ENCODE measurements around the gene WBP2. TPM values are rescaled to one million over a fixed set of nuclear protein-coding genes. Genes with fewer than 3 reads are reported as not detected.

Gene WBP2
- total and polyA plus RNA-seq, 2 of the 13 experiments (the other 11 are each of a cell fraction or from before 2014, with no cell fraction given), result 29.2 to 29.5 TPM

DNA sequence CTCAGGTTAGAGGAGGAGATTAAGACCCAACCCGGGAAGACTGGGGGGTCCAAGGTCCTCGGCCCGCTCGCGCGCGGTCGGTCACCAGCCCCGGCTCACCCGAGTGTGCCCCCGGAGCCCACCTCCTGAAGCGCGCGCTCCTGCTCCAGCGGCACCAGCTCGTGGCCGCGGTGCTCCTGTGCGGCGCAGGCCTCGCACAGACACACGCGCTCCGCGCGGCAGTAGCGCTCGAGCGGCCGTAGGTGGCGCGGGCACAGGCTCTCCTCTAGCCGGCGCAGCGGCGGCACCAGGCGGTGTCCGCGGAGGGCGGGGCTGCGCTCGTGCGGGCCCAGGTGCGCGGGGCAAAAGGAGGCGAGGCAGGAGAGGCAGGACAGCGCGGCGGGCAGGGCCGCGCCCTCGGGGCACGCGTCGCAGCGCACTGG, 22.6 kb upstream of the WBP2 start (continued):
- TF ChIP-seq ZNF576 (CRISPR knock-in tag; IDR thresholded peaks at IDR 0.05), result 0 out of 2 replicates have a peak, but pooled peaks have one; percentile 18
- no peak for TF ChIP-seq SETDB1 (CRISPR knock-in tag; IDR thresholded peaks at IDR 0.05; ENCODE audit: borderline replicate concordance)
- TF ChIP-seq ZNF121 (CRISPR knock-in tag; IDR thresholded peaks at IDR 0.05), result peak; percentile 97
- TF ChIP-seq ZBTB7B (CRISPR knock-in tag; IDR thresholded peaks at IDR 0.05), result no peak
- peak; percentile 97; the same call in 1 of the 2 replicates for TF ChIP-seq ZNF776 (CRISPR knock-in tag; IDR thresholded peaks at IDR 0.05)
- no peak; the same call in 1 of the 2 replicates for TF ChIP-seq HES4 (CRISPR knock-in tag; IDR thresholded peaks at IDR 0.05; ENCODE audit: borderline replicate concordance)
- peak; percentile 17; the same call in 1 of the 2 replicates for TF ChIP-seq RFXAP (CRISPR knock-in tag; IDR thresholded peaks at IDR 0.05; ENCODE audit: borderline replicate concordance)
- peak; percentile 83; the same call in 1 of the 2 replicates for TF ChIP-seq ZNF841 (CRISPR knock-in tag; IDR thresholded peaks at IDR 0.05; ENCODE audit: borderline replicate concordance)
- TF ChIP-seq ZSCAN29 (CRISPR knock-in tag; conservative IDR thresholded peaks at IDR 0.05), result no peak; the same call in 1 of the 2 replicates
- TF ChIP-seq BORCS8-MEF2B (CRISPR knock-in tag; IDR thresholded peaks at IDR 0.05), result no peak; the same call in 1 of the 2 replicates
- peak; percentile 16 for TF ChIP-seq PTBP1 (IDR thresholded peaks at IDR 0.05; ENCODE audit: low read depth, low read length, poor library complexity, severe bottlenecking)
- peak; percentile 54; the same call in 1 of the 2 replicates for TF ChIP-seq TFDP1 (CRISPR knock-in tag; IDR thresholded peaks at IDR 0.05; ENCODE audit: borderline replicate concordance)
- TF ChIP-seq ZFP36 (IDR thresholded peaks at IDR 0.05; ENCODE audit: borderline replicate concordance, low read depth, low read length, partially characterized antibody), result no peak
- TF ChIP-seq ZNF850 (CRISPR knock-in tag; conservative IDR thresholded peaks at IDR 0.05), result no peak
- 0 out of 2 replicates have a peak, but pooled peaks have one; percentile 6 for TF ChIP-seq TAF1 (CRISPR knock-in tag; IDR thresholded peaks at IDR 0.05)
- 0 out of 2 replicates have a peak, but pooled peaks have one; percentile 22 for TF ChIP-seq POLR2AphosphoS5 (IDR thresholded peaks at IDR 0.05; ENCODE audit: low read depth, low read length)
- 0 out of 2 replicates have a peak, but pooled peaks have one; percentile 58 for TF ChIP-seq ZNF782 (CRISPR knock-in tag; IDR thresholded peaks at IDR 0.05; ENCODE audit: borderline replicate concordance)
- TF ChIP-seq ZNF556 (CRISPR knock-in tag; IDR thresholded peaks at IDR 0.05; ENCODE audit: borderline replicate concordance), result peak; percentile 86; the same call in 1 of the 2 replicates
- no peak for TF ChIP-seq TCF7 (IDR thresholded peaks at IDR 0.05; ENCODE audit: low read depth)
- TF ChIP-seq, protein P1, sequence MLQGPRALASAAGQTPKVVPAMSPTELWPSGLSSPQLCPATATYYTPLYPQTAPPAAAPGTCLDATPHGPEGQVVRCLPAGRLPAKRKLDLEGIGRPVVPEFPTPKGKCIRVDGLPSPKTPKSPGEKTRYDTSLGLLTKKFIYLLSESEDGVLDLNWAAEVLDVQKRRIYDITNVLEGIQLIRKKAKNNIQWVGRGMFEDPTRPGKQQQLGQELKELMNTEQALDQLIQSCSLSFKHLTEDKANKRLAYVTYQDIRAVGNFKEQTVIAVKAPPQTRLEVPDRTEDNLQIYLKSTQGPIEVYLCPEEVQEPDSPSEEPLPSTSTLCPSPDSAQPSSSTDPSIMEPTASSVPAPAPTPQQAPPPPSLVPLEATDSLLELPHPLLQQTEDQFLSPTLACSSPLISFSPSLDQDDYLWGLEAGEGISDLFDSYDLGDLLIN (CRISPR knock-in tag; IDR thresholded peaks at IDR 0.05; ENCODE audit: borderline replicate concordance), result peak; percentile 94
- TF ChIP-seq, protein P2, sequence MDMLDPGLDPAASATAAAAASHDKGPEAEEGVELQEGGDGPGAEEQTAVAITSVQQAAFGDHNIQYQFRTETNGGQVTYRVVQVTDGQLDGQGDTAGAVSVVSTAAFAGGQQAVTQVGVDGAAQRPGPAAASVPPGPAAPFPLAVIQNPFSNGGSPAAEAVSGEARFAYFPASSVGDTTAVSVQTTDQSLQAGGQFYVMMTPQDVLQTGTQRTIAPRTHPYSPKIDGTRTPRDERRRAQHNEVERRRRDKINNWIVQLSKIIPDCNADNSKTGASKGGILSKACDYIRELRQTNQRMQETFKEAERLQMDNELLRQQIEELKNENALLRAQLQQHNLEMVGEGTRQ (IDR thresholded peaks at IDR 0.05; ENCODE audit: low read depth, low read length), result no peak
- TF ChIP-seq, protein P2 (CRISPR knock-in tag; IDR thresholded peaks at IDR 0.05; ENCODE audit: borderline replicate concordance), result no peak
- peak; percentile 8 for TF ChIP-seq SAP130 (CRISPR knock-in tag; IDR thresholded peaks at IDR 0.05; ENCODE audit: low read depth)
- TF ChIP-seq TCF7L2 (IDR thresholded peaks at IDR 0.05; ENCODE audit: low read depth, low read length), result no peak

Data from HepG2 (cell line).